Osteocyte (in vitro differentiated cells): ENCODE measurements around the gene MED29. TPM values are rescaled to one million over a fixed set of nuclear protein-coding genes. Genes with fewer than 3 reads are reported as not detected.

Source experiments
- DNase-seq: peaks from one replicate; pipeline ENCODE4 v3.0.0; 2021; ENCODE audit warnings: mixed read lengths; ENCODE audit not compliant: unreplicated experiment; ENCODE audit errors: extremely low spot score
- H3K27ac Mint-ChIP-seq: one replicate; pipeline ENCODE4 v1.8.0; 2021; ENCODE audit warnings: mild to moderate bottlenecking, mixed read lengths; ENCODE audit not compliant: unreplicated experiment
- H3K27me3 Mint-ChIP-seq: one replicate; pipeline ENCODE4 v1.8.0; 2021; ENCODE audit warnings: mixed read lengths; ENCODE audit not compliant: unreplicated experiment
- H3K36me3 Mint-ChIP-seq: one replicate; pipeline ENCODE4 v1.8.0; 2021; ENCODE audit warnings: mixed read lengths; ENCODE audit not compliant: unreplicated experiment
- H3K4me1 Mint-ChIP-seq: one replicate; pipeline ENCODE4 v1.8.0; 2021; ENCODE audit warnings: mixed read lengths; ENCODE audit not compliant: unreplicated experiment
- H3K4me3 Mint-ChIP-seq: one replicate; pipeline ENCODE4 v1.8.0; 2021; ENCODE audit warnings: mild to moderate bottlenecking, moderate library complexity, mixed read lengths; ENCODE audit not compliant: unreplicated experiment
- H3K9me3 Mint-ChIP-seq: one replicate; pipeline ENCODE4 v1.8.0; 2021; ENCODE audit warnings: mixed read lengths; ENCODE audit not compliant: unreplicated experiment
- microRNA-seq: library from miRNA; unstranded; fragments of <30 nt; microRNA quantifications from one replicate; pipeline ENCODE4 v1.1.0, GENCODE V29; 2020; ENCODE audit not compliant: unreplicated experiment
- total RNA-seq: library from RNA; stranded (reverse); gene quantifications from 2 replicates; pipeline ENCODE4 v1.2.1, GENCODE V29; 2021
- TF ChIP-seq, protein P1 (sequence below): fragments of 200-600 bp; sonication (generic); IDR thresholded peaks from 2 replicates; pipeline ENCODE4 v1.5.0; 2021; ENCODE audit warnings: antibody characterized with exemption, mild to moderate bottlenecking, moderate library complexity

MED29 gene
- total RNA-seq, 1 donor from 2014 or later, result 37.1 TPM

DNA sequence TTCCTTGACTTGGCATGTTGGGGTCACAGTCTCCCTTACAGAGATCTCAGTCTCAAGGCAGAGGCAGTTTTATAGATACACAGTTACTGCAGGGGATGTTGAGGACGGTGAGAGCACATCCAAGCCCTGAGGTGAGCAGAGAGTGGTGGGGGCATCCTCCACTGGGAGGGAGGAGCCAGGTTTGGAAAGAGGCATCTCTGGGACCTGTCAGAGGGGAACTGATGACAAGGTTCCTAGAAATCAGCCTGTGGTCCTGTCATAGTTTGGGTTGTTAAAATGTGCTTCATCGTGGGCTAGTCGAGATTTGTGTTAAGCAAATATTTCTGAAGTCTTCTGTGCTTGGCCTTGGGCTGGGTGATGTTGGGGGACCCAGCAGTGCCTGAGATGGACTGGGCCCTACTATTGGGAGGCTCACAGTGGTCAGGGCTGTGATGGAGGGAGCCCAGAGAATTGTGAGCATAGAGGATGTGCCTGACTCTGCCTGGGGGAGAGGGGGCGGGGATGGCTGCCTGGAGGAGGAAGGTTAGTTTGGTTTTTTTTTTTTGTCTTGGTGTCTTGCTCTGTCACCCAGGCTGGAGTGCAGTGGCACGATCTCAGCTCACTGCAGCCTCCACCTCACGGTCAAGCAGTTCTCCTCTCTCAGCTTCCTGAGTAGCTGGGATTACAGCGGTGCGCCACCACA, 58.1 kb downstream of the MED29 start:
- no peaks in the 10 kb centered on the region for H3K9me3 Mint-ChIP-seq
- DNase-seq, result no peak
- TF ChIP-seq, protein P1, sequence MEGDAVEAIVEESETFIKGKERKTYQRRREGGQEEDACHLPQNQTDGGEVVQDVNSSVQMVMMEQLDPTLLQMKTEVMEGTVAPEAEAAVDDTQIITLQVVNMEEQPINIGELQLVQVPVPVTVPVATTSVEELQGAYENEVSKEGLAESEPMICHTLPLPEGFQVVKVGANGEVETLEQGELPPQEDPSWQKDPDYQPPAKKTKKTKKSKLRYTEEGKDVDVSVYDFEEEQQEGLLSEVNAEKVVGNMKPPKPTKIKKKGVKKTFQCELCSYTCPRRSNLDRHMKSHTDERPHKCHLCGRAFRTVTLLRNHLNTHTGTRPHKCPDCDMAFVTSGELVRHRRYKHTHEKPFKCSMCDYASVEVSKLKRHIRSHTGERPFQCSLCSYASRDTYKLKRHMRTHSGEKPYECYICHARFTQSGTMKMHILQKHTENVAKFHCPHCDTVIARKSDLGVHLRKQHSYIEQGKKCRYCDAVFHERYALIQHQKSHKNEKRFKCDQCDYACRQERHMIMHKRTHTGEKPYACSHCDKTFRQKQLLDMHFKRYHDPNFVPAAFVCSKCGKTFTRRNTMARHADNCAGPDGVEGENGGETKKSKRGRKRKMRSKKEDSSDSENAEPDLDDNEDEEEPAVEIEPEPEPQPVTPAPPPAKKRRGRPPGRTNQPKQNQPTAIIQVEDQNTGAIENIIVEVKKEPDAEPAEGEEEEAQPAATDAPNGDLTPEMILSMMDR, result no peak
- peaks cover 39% of the 10 kb centered on the region for H3K36me3 Mint-ChIP-seq
- H3K27me3 Mint-ChIP-seq, result no peaks in the 10 kb centered on the region
- no peak overlapping the region for H3K4me3 Mint-ChIP-seq
- H3K4me1 Mint-ChIP-seq, result peaks cover 39% of the 10 kb centered on the region
- no peak overlapping the region for H3K27ac Mint-ChIP-seq

Small RNAs within 50 kb of the gene (microRNA-seq; reads per million reads assigned to microRNA genes)
- gene MIR4530, result not detected

Other genes with a start within 250 kb of the MED29 start
- not detected in 2 replicates for gene NCCRP1, start 194.4 kb upstream of the MED29 start, total RNA-seq
- not detected in 2 replicates for gene SYCN, start 187.1 kb upstream of the MED29 start, total RNA-seq
- gene IFNL3, start 146.4 kb upstream of the MED29 start, total RNA-seq, result not detected in 2 replicates
- not detected in 2 replicates for gene IFNL4, start 142.5 kb upstream of the MED29 start, total RNA-seq
- gene IFNL2, start 123.0 kb upstream of the MED29 start, total RNA-seq, result not detected in 2 replicates
- not detected in 2 replicates for gene IFNL1, start 95.0 kb upstream of the MED29 start, total RNA-seq
- gene LRFN1, start 70.5 kb upstream of the MED29 start, total RNA-seq, result 0.31 and 0.35 TPM in 2 replicates
- not detected in 2 replicates for gene GMFG, start 55.3 kb upstream of the MED29 start, total RNA-seq
- 100 and 101 TPM in 2 replicates for gene SAMD4B, start 49.0 kb upstream of the MED29 start, total RNA-seq
- 45.6 and 45.9 TPM in 2 replicates for gene PAF1, start 272 bp upstream of the MED29 start, total RNA-seq
- 81.5 and 105 TPM in 2 replicates for gene ZFP36, start 15.5 kb downstream of the MED29 start, total RNA-seq
- 131 and 150 TPM in 2 replicates for gene PLEKHG2, start 21.3 kb downstream of the MED29 start, total RNA-seq
- gene RPS16, start 44.6 kb downstream of the MED29 start, total RNA-seq, result 1,827 and 1,860 TPM in 2 replicates
- gene SUPT5H, start 54.2 kb downstream of the MED29 start, total RNA-seq, result 130 and 132 TPM in 2 replicates
- 55.9 and 56.0 TPM in 2 replicates for gene TIMM50, start 89.5 kb downstream of the MED29 start, total RNA-seq
- gene DLL3, start 107.6 kb downstream of the MED29 start, total RNA-seq, result 0.42 and 0.62 TPM in 2 replicates
- not detected in 2 replicates for gene SELENOV, start 123.8 kb downstream of the MED29 start, total RNA-seq
- gene EID2B, start 141.5 kb downstream of the MED29 start, total RNA-seq, result 3.6 and 4.0 TPM in 2 replicates
- gene EID2, start 148.8 kb downstream of the MED29 start, total RNA-seq, result 16.6 and 18.1 TPM in 2 replicates
- not detected in 2 replicates for gene LGALS13, start 211.1 kb downstream of the MED29 start, total RNA-seq